Transverse colon (tissue), 4 donors: ENCODE results near the gene CACNA1C.

Experiments
- POLR2A ChIP-seq: fragments of 450-650 bp; IDR thresholded peaks from one replicate; pipeline ENCODE4 v1.6.1; 2016; ENCODE audit warnings: antibody characterized with exemption, mild to moderate bottlenecking, moderate library complexity
- POLR2AphosphoS5 ChIP-seq, 3 donors: sonication (generic); formaldehyde crosslinking; IDR thresholded peaks; one replicate each; pipeline ENCODE4 v1.6.1; 2016; ENCODE audit warnings: antibody characterized with exemption in 3 of 3
- TF ChIP-seq, protein P1 (sequence below), 5 experiments: fragments of 200-600 bp in 3 of 5; fragments of 450-650 bp in 2 of 5; sonication (generic) in 3 of 5; IDR thresholded peaks; 1 replicate in 2 of 5; 2 replicates in 3 of 5; pipeline ENCODE4 v1.5.1; 2016 to 2017; ENCODE audit warnings: antibody characterized with exemption in 5 of 5, inconsistent platforms in 3 of 5, mild to moderate bottlenecking in 2 of 5, moderate library complexity in 1 of 5

DNA sequence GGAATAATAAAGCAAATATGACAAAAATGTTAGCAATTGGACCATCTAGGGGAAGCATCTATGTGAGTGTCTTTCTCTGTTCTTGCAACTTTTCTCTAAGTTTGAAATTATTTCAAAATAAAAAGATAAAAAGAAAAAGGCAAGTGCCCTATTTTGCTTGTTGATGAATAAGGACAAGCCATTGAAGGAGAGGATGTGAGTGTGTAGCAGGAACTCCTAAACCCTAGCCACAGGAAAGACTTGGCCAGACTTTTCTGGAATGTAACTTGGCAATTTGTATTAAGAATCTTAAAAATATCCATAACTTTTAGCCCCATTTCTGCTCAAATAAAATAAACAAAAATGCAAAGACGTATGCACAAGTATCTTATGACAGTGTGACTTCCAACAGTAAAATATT, 279.4 kb downstream of the CACNA1C start:
- TF ChIP-seq, protein P1, sequence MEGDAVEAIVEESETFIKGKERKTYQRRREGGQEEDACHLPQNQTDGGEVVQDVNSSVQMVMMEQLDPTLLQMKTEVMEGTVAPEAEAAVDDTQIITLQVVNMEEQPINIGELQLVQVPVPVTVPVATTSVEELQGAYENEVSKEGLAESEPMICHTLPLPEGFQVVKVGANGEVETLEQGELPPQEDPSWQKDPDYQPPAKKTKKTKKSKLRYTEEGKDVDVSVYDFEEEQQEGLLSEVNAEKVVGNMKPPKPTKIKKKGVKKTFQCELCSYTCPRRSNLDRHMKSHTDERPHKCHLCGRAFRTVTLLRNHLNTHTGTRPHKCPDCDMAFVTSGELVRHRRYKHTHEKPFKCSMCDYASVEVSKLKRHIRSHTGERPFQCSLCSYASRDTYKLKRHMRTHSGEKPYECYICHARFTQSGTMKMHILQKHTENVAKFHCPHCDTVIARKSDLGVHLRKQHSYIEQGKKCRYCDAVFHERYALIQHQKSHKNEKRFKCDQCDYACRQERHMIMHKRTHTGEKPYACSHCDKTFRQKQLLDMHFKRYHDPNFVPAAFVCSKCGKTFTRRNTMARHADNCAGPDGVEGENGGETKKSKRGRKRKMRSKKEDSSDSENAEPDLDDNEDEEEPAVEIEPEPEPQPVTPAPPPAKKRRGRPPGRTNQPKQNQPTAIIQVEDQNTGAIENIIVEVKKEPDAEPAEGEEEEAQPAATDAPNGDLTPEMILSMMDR (IDR thresholded peaks at IDR 0.05), result no peak
- TF ChIP-seq POLR2A (no peak), POLR2AphosphoS5 (IDR thresholded peaks at IDR 0.05) (no peak)
